ENCODE data around the gene FBF1. TPM values are rescaled to one million over a fixed set of nuclear protein-coding genes. Genes with fewer than 3 reads are reported as not detected.
"Not testable (repeated sequence)": the region's sequence is repeated elsewhere in the genome, so short reads cannot be mapped to it uniquely, and the experiment has no call there.

The FBF1 gene
- total RNA-seq, 1 donor from 2014 or later = 110 TPM

- Mint-ChIP-seq H3K27ac (ENCODE audit: unreplicated experiment) (no peak overlapping the region), H3K4me1 (ENCODE audit: low read depth, unreplicated experiment) (peaks cover 12% of the 10 kb centered on the region), H3K36me3 (ENCODE audit: unreplicated experiment) (peaks cover 8% of the 10 kb centered on the region), H3K27me3 (ENCODE audit: unreplicated experiment) (peaks cover 13% of the 10 kb centered on the region), H3K9me3 (ENCODE audit: unreplicated experiment) (peaks cover 9% of the 10 kb centered on the region), H3K4me3 (ENCODE audit: unreplicated experiment) (no peak overlapping the region)
- no peak for TF ChIP-seq CTCF (IDR thresholded peaks at IDR 0.05; ENCODE audit: partially characterized antibody, unreplicated experiment)
- no peak for DNase-seq
Measured at GRCh38 chr17:75889454-75889853, 51.4 kb downstream of the FBF1 start.

DNA sequence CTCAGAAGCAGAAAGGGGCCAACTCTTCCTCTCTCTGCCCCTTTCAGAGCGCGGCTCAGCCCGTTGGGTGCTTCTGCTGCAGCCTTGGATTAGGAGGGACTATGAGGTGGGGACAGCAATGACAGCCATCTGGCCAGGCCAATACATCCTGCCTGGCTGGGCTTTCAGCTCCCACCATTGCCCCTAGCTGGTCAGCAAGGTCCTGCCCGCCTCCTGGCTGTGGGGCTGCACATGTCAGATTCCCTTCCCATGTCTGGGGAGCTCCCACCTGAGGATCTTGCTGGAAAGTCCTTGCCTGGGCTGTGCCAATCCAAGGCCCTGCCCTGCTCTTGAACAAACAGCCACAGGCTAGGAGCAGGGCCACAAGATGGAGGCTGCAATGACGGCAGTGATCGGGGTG is 52.4 kb downstream of the FBF1 start:
- no peak overlapping the region for H3K27ac Mint-ChIP-seq (ENCODE audit: unreplicated experiment)
- no peak overlapping the region for H3K4me3 Mint-ChIP-seq (ENCODE audit: unreplicated experiment)

DNA sequence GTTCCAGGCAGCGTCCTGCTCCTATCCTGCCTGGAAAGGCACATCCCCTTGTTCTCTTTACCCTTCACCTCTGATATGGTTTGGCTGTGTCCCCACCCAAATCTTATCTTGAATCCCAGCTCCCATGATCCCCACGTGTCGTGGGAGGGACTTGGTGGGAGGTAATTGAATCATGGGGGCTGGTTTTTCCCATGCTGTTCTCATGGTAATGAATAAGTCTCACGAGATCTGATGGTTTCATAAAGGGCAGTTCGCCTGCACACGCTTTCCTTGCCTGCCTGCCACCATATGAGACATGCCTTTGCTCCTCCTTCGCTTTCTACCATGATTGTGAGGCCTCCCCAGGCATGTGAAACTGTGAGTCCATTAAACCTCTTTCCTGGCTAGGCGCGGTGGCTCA is 55.0 kb downstream of the FBF1 start:
- not testable (repeated sequence) for H3K4me1 Mint-ChIP-seq (ENCODE audit: low read depth, unreplicated experiment); H3K27me3 Mint-ChIP-seq (ENCODE audit: unreplicated experiment); DNase-seq; H3K4me3 Mint-ChIP-seq (ENCODE audit: unreplicated experiment); H3K36me3 Mint-ChIP-seq (ENCODE audit: unreplicated experiment); H3K27ac Mint-ChIP-seq (ENCODE audit: unreplicated experiment); H3K9me3 Mint-ChIP-seq (ENCODE audit: unreplicated experiment)

More for the DNA sequence above, 52.4 kb downstream of the FBF1 start:
- no peak for TF ChIP-seq CTCF (IDR thresholded peaks at IDR 0.05; ENCODE audit: partially characterized antibody, unreplicated experiment)
- Mint-ChIP-seq H3K9me3 (ENCODE audit: unreplicated experiment) (peaks cover 2% of the 10 kb centered on the region), H3K27me3 (ENCODE audit: unreplicated experiment) (peaks cover 7% of the 10 kb centered on the region), H3K36me3 (ENCODE audit: unreplicated experiment) (peaks cover 4% of the 10 kb centered on the region), H3K4me1 (ENCODE audit: low read depth, unreplicated experiment) (peaks cover 4% of the 10 kb centered on the region)
- no peak for DNase-seq

- DNase-seq = no peak
- H3K4me3 Mint-ChIP-seq (ENCODE audit: unreplicated experiment) = no peak overlapping the region
- peaks cover 9% of the 10 kb centered on the region for H3K27me3 Mint-ChIP-seq (ENCODE audit: unreplicated experiment)
- no peak overlapping the region for H3K27ac Mint-ChIP-seq (ENCODE audit: unreplicated experiment)
- H3K9me3 Mint-ChIP-seq (ENCODE audit: unreplicated experiment) = peaks cover 5% of the 10 kb centered on the region
- TF ChIP-seq CTCF (IDR thresholded peaks at IDR 0.05; ENCODE audit: partially characterized antibody, unreplicated experiment) = no peak
- peaks cover 4% of the 10 kb centered on the region for H3K4me1 Mint-ChIP-seq (ENCODE audit: low read depth, unreplicated experiment)
- H3K36me3 Mint-ChIP-seq (ENCODE audit: unreplicated experiment) = peaks cover 4% of the 10 kb centered on the region
Measured at GRCh38 chr17:75885431-75885830, 55.4 kb downstream of the FBF1 start.

GRCh38 chr17:75881678-75882454 is 59.0 kb downstream of the FBF1 start:
- DNase-seq = no peak
- TF ChIP-seq CTCF (IDR thresholded peaks at IDR 0.05; ENCODE audit: partially characterized antibody, unreplicated experiment) = no peak
- Mint-ChIP-seq H3K27ac (ENCODE audit: unreplicated experiment) (no peak overlapping the region), H3K4me1 (ENCODE audit: low read depth, unreplicated experiment) (no peaks in the 10 kb centered on the region), H3K4me3 (ENCODE audit: unreplicated experiment) (no peak overlapping the region), H3K36me3 (ENCODE audit: unreplicated experiment) (peaks cover 4% of the 10 kb centered on the region), H3K9me3 (ENCODE audit: unreplicated experiment) (peaks cover 9% of the 10 kb centered on the region), H3K27me3 (ENCODE audit: unreplicated experiment) (peaks cover 11% of the 10 kb centered on the region)

Data from glutamatergic neuron (in vitro differentiated cells).